Tongue (tissue), 2 donors: ENCODE measurements around the gene NAA30. TPM values are rescaled to one million over a fixed set of nuclear protein-coding genes. Genes with fewer than 3 reads are reported as not detected.

Experiments
- DNase-seq: peaks from one replicate; pipeline ENCODE4 v3.0.0-alpha.2; 2015
- total RNA-seq: library from RNA; depleted of rRNA; stranded (reverse); fragments of >200 nt; gene quantifications from one replicate; pipeline ENCODE4 v1.2.3, GENCODE V29; 2014

NAA30 gene
- total RNA-seq, 1 donor from 2014 or later = 38.4 TPM

- no peak for DNase-seq
Observed at GRCh38 chr14:57400556-57401494, 10.4 kb downstream of the NAA30 start.

- DNase-seq = no peak
Observed at GRCh38 chr14:57401501-57401900, 11.1 kb downstream of the NAA30 start.

DNA sequence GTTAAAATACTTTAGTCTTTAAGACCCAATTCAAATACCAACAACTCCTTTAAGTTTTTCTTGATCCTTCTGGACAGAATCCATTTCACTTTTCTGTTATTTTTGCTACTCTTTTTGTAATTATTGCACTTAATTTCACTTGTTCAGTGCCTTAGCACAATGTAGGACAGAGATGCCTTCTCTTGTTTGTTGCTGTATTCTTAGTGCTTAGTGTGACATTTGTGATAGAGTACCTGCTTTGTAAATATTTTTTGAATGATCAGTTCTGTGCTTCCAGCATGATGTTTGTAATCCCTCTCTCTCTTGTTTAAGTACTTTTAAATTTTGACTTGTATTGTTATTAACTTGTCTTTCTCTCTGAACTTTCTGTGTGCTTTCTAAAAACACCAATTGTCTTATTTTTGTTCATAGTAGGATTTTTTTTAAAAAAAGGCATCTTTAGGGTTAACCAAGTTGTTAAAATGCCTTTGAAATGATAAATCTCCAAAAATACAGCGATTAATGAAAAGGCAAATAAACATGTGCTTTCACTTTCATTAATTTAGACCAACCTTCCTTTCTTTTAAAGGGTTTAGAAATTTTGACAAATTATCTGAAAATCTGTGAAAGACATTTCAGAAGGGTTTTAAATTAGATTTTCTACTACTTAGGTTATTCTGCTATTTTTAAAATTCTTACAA, 11.9 kb downstream of the NAA30 start:
- DNase-seq = no peak

DNA sequence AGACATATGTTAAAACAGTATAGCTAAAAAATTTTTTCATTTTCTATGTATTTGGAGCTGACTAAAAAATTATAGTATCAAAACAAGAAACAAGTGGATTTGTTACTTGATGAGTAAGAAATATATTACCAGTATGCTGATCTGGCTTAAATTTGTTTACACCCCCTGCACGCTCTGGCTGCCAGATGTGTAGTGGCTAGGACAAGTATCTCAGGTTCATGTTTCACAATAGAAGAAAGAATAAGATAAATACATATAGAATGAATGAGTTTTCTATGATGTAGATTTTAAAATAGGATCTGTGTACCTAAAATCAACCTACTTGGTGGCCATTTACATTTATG, 13.1 kb downstream of the NAA30 start:
- DNase-seq = no peak

- no peak for DNase-seq
Observed at GRCh38 chr14:57405562-57405961, 15.2 kb downstream of the NAA30 start.

DNA sequence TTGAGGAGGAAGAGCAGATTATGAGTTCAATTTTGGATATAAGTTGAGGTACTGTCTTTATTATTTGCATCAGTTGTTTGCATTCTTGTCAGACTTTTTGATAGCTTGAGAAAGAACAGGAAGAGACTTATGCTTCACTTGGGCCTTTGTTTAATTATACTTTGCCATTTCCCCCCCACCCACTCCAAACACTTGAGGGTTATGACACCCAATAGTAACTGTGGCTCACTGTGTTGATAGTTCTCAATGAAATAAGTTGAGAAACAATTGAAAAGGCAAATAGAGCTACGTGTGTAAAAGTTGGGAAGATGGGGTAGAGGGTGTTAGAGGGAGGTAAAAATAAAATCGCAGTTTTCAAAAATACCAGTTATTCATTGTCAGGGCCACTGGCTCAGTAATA, 17.7 kb downstream of the NAA30 start:
- DNase-seq = no peak

DNA sequence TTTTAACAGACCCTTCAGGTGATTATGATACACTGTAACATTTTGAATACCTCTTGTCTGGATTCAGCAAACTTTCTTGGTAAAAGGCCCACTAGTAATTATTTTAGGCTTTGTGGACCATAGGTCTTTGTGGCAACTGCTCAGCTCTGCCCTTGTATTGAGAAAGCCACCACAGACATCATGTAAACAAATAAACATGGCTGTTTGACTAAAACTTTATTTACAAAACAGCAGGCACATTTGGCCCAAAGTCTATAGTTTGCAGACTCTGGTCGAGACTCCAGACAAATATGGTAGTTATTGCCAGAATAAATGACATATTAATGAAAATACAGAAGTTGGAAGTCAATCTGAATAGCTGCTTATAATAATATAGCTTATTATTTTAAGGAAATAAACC, 18.2 kb downstream of the NAA30 start:
- DNase-seq = no peak

DNA sequence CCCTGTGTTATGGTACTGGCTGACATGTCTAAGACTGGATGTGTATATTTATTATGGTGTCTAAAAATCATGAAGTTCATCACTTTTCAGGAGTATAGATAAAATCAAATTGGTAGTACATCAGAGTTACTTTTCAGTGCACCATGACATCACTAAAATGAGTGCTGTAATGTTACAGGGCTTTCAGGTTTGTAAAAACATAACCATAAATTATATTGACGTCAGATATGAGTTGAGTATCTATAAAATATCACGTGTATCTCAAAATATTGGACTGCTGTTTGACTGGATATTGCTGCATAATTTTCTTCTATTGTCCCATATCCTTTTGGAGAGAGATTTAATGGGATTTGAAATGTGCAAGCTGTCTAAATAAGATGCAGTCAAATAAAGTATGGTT, 22.0 kb downstream of the NAA30 start:
- DNase-seq = no peak

GRCh38 chr14:57413849-57414248, 23.5 kb downstream of the NAA30 start:
- no peak for DNase-seq

DNA sequence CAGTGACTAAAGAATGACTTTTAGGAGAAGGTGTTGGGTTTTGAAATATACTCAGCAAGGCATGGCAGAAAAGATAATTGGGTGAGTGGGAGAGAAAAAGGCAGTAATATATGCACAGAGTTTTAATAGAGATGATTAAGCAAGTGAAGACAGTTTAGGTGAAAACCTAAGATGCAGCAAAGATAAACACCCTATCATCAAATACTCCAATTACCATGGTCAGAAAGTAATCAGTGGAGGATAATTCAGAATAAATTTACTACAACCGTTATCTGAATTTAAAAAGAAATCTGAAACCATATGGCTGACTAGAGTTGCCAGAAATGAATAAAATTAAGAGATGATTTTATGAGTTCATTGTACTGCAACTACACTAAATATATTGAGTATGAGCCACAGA, 26.8 kb downstream of the NAA30 start:
- no peak for DNase-seq

GRCh38 chr14:57418999-57419398, 28.6 kb downstream of the NAA30 start:
- DNase-seq = no peak

DNA sequence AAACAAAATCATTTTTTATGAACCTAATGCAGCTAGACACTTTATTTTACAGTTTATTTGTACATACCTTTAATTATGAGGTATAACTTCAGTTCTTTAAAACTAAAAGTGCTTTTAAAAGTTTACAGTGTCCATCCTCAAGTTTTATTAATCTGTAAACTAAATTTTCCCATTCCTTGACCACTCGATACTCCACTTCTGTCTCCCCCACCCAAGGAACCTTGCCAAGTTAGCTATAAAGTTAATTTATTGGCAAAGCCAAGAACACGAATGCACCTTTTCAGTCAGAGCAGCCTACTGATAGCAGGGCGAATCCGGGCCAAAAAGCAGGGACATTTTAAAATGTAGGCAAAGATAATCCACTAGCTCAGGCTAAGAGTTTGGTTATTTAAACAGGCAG, 29.6 kb downstream of the NAA30 start:
- no peak for DNase-seq

- no peak for DNase-seq
Observed at GRCh38 chr14:57420986-57421385, 30.6 kb downstream of the NAA30 start.

DNA sequence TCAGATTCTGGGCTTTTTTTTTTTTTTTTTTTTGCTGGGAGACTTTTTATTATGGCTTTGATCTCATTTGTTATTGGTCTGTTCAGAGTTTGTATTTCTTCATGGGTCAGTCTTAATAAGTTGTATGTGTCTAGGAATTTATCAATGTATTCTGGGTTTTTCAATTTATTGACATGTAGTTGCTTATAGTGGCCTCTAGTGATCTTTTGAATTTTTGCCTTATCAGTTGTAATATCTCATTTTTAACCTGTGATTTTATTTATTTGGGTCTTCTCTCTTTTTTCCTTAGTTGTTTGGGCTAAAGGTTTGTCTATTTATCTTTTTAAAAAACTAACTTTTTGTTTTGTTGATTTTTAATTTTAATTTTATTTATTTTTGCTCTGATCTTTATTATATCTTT, 45.5 kb downstream of the NAA30 start:
- no peak for DNase-seq

DNA sequence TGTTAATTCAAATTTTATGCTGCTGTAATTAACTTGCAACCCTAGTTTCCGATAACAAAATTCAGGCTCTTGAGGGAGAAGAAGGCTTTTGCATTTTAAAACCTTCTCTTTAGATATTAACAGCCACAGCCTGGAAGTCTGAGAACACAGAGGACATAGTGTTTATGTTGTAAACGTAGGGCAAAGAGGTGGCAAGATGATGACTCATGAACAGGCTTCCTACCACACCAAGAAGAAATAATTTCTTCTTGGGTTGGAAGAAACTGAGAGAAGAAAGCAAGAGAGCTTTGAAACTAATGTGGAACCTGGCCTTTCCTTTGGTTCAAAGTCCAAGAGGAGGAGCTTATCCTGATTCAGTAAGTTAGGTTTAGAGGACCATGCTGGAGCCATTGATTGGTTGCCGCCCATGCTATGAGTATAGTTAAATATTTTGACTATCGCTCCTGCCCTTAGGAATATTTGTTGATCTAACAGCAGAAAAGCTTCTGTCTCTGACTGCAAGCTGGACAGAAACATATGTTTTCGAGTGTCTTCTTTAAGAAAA, 71.5 kb downstream of the NAA30 start:
- DNase-seq = no peak

GRCh38 chr14:57462551-57462950, 72.2 kb downstream of the NAA30 start:
- DNase-seq = no peak

DNA sequence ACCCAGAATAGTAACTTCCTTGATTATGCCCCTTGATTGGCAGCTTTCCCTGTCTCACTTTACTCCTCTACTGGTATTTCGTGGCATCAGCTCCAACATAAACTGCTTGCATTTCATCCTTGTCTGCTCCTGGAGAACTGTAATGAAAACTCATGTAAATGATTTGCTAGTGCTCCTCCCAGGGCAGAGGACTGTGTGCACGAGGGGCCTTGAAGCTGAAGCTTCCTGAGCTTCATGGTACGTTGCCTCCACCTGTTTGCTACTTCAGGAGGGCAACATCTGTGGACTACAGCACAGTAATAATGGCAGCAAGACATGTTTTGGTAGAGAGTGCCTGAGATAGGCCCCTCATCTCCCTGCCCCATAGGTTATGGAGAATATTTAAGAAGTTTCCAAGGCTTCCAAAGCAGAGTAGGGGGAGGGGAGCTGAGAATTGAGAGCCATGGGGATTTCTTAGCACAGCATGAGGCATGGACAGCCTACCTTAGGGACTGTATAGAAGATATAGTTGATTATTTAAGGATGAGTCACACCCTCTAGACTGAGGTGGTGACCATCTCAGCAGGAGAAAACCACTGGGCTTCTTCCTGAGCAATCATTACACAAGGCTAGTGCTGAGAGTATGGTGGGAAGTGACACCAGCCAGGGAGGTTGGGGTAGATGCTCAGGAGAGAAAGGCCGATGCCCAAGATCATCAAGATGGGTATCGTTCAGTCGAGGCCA, 73.8 kb downstream of the NAA30 start:
- no peak for DNase-seq

Other genes starting within 250 kb of the NAA30 start
- 80.6 TPM for gene EXOC5, start 121.7 kb upstream of the NAA30 start, total RNA-seq
- gene AP5M1, start 121.6 kb upstream of the NAA30 start, total RNA-seq = 25.4 TPM
- gene CCDC198, start 103.3 kb downstream of the NAA30 start, total RNA-seq = not detected